NCI-H1436 (cell line): ENCODE measurements around the gene KREMEN2.
"Not testable (repeated sequence)": the region's sequence is repeated elsewhere in the genome, so short reads cannot be mapped to it uniquely, and the experiment has no call there.

ENCODE experiments used
- DNase-seq: peaks from one replicate; lab custom pipeline; 2025; lab: John Stamatoyannopoulos, UW

The KREMEN2 gene

DNA sequence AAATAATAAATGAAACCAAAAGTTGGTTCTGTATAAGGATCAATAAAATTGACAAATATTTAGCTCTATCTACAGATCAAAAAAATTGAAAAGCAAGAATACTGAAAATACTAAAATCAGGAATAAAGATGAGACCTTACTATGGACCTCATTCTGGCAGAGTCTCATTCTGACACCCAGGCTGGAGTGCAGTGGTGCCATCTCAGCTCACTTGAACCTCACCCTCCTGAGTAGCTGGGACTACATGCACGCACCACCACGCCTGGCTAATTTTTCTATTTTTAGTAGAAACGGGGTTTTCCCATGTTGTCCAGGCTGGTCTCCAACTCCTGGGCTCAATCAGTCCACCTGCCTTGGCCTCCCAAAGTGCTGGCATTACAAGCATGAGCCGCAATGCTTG, 22.0 kb upstream of the KREMEN2 start:
- DNase-seq = no peak

DNA sequence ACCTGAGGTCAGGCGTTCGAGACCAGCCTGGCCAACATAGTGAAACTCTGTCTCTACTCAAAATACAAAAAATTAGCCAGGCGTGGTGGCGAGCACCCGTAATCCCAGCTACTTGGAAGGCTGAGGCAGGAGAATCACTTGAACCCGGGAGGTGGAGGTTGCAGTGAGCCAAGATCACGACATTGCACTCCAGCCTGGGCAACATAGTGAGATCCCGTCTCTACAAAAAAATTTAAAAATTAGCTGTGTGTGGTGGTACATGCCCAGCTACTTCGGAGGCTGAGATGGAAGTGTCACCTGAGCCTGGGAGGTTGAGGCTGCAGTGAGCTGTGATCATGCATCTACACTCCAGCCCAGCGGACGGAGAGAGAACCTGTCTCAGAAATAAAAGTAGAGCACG, 20.4 kb upstream of the KREMEN2 start:
- not testable (repeated sequence) for DNase-seq

DNA sequence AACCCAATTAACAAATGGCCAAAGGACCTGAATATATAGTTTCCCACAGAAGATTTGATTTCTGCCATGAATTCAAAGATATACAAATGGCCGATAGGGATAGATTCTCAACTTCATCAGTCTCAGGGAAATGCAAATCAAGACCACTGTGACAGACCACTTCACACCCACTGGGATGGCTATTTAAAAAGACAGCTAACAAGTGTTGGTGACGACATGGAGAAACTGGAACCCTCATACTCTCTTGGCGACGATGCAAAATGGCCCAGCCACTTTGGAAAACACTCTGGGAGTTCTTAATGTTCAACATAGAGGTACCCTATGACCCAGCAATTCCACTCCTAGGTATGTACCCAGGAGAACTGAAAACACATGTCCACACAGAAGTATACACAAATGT, 17.4 kb upstream of the KREMEN2 start:
- no peak for DNase-seq

DNA sequence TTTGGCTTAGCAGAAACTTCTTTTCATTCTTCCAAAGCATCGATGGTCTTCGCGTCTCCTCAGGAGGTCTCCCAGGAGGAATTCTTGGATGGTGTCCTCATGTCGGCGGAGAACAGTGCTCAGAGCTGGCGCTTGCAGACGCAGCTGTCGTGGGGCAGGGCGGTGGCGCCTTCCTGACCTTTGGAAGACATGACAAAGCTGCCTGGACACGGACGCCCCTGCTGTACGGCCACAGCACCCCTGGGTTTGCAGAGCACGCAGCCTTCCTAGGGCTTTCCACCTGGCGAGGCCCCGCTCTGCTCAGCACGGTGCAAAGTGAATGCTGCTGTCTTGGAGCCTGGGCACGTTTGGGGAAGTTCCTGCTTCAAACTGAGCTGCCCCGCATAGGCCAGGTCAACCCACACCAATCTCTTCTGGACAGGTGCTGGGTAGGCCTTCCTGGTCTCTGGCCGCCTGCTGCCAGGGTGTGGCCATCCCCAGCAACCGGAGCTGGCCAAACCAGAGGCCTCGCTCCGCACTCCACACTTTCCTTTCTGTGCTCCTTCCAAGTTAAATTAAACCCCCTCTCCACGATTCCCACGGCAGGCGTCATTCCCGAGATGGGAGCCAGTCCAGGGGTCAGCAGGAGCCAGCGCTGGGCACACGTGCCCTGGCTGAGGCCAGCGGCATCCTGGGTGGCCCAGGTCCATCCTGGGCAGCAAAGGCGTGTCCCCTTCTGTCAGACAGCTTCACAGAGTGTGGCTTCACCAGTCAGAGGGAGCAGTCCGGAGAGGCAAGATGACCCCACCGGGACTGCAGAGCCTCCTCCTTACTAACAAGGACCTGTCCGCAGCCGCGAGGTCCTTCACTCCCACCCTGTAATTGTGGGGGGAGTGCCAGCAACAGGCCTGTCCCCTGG, 15.0 kb upstream of the KREMEN2 start:
- no peak for DNase-seq

DNA sequence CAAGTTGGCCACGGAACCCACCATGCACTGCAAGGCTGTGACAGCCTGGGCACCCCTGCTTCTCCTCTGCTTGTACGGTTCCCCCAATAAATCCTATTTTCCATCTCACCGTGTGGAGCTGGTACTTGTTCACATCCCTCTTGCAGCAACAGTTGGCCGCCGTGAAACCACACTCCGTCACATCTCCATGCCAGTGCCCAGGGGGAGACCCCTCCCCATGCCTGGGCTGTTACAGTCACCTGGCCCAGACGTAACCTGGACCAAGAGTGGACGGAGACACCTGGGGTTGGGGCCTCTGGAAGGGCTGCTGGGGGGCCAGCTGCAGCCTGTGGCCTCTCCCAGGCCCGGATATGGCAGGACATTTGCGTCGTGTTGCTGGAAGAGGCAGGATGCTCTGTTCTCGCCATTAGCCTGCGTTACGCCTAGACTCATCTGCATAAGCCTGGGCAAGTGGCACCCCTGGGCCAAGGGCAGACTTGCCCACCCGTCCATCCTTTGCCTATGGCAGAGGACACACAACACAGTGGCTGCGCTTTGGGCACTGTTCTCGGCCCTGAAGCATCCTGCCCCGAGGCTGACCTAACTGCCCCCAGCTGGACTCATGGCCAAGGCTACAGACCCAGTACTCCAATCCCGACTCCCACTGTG, 14.2 kb upstream of the KREMEN2 start:
- no peak for DNase-seq

DNA sequence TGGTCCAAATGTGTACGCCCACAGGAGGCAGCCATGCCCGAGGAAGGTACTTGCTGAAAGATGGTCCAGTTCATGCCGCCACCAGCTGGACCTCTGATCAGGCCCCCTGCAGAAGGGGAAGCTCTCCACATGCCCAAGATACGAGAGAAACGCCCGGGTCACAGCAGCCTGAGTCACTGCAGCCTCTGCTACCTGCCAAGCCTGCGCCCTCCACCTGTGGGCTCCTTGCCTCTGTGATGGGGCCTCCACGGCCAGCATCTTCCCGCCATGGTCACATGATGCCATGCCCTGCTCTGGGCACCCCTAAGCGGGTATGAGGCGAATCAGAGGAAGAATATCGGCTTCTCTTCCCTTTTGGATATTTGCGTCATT, 13.7 kb upstream of the KREMEN2 start:
- no peak for DNase-seq

DNA sequence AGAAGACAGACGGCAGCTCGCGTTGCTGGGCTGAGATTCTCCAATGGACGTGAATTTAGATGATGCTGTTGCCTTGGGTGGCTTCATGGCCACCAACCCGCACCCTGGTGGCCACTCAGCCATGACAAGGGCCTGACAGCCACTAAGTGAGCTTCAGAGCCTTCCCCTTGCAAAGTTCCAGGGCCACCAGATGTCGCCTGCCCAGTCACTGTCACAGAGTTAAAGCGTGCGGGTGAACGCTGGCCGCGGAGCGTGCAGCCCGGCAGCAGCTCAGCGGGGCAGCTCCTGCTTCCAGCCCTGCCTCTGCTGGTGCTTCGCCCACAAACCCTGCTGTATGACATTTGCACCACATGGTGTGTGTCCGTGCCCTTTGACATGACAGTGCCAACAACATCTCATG, 13.3 kb upstream of the KREMEN2 start:
- DNase-seq = no peak

DNA sequence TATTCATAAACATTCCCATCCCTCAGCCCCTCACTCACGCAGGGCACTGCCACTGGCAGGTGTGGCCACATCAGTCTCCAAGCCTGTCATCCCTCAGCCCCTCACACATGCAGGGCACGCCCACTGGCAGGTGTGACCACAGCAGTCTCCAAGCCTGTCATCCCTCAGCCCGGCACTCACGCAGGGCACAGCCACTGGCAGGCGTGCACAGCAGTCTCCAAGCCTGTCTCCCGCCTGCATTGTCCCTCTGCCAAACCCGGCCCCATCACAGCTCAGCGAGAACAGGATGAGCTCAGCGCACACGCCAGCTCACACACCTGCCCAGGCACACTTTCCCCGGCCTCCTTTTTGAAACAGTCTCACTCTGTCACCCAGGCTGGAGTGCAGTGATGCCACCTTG, 11.4 kb upstream of the KREMEN2 start:
- DNase-seq = peak; percentile 52

DNA sequence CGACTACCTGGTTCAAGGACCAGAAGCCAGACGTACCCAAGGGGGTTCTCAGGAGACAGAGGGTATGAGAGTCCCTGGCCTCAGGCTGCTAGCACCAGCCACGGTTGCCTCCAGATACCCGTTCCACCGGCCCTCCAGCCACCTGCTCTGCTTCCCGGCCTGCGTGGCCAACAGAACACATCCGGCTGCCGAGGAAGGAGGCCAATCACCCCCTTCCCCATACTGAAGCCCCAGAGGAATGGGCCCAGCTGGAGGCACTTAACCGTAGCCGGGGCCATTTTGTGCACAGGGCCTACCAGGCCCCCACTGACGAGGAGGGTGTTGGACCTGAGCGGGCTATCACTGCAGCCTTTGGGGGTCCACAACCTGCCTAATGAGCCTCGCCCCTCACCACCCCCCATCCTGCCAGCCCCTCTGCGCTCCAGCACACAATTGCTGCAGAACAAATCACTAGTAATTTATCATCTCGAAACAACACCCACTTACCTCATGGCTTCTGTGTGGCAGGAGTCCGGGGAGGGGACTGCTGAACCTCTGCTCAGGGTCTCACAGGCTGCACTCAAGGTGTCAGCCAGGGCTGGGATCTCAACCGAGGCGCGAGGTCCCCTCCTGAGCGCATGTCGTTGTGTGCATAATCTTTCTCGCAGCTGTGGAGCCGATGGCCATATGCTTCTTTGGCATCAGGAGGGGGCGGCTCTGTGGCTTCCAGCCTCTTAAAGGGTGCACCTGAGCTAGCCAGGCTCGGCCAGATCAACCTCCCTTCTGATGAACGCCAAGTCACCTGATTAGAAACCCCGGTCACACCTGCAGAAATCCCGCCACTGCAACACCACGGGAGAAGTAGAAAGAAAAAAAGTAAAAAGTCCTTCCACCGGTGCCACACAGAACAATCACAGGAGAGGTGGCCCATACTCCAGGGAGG, 10.1 kb upstream of the KREMEN2 start:
- DNase-seq = peak; percentile 21

DNA sequence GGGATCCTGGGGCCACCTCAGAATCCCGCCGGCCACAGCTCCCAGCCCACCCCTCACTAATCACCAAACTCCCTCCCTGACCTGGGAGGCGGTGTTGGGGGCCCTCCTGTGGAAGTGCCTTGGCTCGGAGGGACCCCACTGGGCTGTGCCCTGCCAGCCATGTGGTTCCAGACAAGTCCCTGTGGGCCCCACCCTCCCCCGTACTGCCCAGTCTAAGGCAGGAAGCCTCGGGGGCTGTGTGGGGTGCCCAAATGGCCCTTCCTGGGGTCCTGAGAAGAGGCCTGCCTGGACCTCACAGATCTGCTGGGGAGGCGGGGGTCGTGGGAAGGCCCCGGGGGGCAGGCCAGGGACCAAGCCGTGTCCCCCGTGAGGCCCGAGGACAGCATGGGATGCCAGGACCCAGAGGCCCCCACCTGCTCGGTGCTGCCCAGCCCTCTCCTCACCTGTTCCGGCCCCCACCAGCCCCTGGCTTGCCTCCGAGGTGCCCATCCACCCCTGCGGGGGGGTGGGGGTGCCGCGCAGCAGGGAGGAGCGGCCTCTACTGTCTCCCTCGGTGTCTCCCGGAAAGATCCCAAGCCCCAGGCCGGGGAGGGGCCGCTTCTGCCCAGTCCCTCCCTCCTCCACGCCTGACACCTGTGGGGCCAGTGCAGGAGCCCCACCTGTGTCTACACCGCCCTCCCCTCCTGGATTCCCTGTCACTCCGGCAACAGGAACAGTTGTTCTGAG, 9.3 kb upstream of the KREMEN2 start:
- DNase-seq = no peak

DNA sequence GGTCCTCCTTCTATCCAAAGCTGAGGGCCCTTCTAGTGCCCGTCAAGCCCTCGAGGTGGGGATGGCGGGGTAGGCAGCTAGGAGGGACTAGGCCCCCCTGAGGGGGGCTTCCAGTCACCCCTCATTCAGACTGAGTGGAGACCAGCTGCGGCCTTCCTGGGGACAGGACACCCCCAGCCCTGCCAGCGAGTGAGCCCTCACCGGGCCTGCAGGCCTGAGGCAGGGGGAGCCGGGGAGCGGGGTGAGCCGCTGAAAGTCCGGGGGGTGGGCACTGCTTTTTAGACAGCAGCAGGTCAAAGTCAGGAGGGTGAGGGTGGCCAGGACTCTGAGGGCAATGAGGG, 8.7 kb upstream of the KREMEN2 start:
- no peak for DNase-seq

DNA sequence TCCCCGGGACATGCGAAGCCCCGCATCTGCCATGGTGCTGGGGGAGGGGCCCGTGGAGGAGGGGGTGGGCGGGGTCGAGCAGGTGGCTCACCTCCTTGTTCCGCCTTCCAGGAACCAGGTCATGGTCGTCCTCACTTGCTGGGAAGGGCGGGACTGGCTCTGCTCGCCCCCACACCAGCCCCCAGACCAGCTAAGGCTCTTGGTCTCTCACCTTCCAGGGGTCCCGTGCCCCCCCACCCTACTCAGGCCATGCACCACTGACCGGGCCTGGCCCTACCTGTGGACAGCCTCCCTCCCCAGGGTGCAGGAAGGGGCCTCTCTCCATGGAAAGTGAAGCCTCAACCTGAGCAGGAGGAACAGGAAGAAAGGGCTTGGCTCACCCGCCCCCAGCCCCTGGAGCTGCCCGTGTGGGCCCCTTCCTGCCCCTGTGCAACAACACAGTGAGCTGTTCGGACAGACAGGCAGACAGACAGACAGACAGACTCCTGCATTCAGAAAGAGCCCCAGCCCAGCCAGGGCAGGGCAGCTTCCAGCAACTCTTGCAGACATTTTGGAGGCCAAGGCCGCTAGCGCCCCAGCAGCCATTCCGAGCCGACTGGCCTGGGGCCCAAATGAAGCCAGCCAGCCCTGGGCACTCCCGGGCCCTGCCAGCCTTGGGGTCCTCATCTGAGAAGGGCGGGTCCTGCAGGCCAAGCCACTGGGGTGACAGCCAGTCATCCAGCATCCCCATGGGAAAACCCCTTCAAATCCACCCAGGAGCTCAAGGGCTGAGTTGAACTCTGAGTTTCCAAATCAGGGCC, 8.1 kb upstream of the KREMEN2 start:
- DNase-seq = no peak

DNA sequence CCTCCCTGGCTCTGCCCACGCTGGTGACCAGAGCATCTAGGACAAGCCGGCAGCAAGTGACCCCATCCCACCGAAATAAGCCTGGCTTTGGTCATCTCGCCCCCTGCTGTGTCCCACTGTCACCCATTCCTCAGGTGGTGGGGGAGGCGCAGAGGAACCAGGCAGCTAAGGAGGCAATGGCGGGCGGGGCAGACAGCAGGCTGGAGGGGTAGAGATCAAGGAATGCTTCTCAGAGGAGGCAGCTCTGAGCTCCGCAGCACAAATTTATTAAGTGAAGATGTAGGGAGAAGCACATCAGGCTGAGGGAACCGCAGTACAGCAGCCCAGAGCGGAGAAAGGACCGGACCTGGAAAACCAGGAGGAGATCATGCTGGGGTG, 7.5 kb upstream of the KREMEN2 start:
- no peak for DNase-seq

DNA sequence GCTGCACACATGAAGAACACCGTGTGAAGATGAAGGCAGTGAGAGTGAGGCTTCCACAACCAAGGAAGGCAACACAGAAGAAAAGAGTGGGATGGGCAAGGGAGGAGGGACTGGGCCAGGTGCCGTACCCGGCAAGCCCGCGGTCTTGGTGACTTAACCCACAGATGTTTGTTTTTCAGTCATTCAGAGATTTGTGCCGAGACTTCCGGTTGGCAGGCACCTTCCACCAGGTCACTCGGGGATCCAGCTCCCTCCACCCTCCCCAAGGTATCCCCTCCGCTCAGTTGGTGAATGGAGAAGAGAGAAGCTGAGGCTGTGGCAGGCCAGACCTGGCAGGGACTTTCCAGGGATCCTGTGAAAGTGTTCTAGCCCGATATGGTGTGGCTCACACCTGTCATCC, 4.9 kb upstream of the KREMEN2 start:
- DNase-seq = no peak

DNA sequence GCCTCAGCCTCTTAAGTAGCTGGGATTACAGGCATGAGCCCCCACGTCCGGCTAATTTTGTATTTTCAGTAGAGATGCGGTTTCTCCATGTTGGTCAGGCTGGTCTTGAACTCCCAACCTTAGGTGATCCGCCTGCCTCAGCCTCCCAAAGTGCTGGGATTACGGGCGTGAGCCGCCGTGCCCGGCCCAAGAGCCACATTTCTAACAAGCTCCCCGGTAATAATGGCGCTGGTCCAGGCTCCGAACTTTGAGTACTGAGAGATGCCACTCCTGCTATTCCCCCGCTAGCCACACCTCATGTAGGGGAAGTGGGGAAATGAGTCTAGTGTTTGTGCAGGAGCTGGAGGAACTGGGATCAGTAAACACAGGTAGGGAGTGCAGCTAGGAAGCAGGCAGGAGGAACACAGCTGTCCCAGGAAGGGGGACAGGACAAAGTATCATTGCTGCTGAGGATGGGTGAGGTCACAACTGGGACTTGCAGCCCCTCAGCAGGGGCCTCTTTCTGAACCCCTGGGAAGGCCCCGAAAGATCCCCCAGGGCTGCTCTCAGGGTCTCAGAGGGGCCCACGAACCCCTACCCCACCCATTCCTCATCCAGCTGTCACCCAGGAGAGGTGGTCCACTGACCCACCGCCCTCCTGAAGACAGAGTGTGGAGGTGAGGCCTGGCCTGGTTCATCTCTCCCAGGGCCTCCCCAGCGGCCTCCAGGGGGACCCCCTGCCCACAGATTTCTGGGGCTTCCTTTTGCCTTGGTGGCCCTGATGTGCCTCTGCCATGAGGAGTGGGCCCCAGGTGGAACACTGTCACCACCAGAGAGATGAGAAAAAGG, 3.7 kb upstream of the KREMEN2 start:
- DNase-seq = no peak

DNA sequence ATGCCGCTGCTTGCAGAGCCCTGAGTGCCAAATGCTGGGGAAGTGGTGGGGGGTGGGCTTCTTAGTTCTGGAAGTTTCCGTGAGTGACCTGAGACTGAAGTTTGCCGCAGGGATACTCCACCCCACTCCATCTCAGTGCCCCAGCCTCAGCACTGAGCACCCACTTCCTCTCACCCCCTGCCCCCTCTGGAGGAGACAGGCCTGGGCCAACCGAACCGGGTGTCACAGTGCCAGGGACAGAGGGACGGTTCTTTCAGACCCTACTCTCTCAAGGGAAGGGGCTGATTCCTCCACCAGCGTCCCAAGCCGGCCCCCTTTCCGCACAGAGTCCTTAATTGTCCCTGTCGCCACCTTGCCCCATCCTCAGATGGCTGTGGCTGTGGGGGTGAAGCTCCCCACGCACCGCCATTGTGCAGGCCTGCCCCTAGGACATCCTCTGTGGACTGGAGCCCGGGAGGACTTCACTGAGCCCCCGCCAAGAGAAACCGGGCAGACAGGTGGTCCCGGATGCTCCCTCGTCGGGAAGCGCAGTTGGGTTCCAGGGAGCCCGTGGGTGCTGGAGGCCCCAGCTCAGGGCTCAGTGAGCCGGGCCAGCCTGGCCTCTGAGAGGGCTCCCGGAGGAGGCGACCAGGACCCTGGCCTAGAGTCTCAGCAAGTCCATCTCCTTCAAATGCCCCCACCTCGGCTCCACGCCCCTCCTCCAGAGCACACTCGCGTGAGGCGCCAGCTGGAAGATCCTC, 1.6 kb upstream of the KREMEN2 start:
- DNase-seq = no peak

DNA sequence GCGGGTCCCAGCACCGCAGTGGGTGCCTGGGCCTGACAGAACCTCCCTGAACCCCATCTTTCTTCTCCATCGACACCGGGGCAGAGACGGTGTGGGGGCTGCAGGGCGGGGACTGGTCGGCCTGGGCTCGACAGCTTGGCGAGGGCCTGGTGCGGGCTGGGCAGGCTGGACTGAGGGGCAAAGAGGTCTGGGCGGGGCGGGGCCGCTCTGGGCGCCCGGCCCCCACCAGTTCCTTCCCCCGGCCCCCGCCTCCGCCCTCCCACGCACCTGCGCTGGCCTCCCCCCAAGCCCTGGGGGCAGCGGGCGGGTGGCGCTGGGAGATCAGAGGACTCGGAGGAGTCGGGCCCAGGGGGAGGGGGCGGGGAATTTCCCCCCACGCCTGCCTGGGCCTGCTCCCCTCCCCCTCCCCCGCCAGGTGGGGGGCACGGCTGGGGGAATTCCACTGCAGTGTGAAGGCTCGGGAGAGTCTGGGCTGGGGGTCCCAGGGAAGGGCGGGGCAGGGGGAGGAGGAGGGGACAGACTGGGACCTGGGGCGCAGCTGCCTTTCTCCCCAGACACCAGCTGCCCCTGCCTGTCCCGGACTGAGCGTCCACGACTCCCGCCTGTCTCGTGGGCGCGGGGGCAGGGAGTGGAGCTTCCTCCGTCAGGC, 877 bp upstream of the KREMEN2 start:
- no peak for DNase-seq

DNA sequence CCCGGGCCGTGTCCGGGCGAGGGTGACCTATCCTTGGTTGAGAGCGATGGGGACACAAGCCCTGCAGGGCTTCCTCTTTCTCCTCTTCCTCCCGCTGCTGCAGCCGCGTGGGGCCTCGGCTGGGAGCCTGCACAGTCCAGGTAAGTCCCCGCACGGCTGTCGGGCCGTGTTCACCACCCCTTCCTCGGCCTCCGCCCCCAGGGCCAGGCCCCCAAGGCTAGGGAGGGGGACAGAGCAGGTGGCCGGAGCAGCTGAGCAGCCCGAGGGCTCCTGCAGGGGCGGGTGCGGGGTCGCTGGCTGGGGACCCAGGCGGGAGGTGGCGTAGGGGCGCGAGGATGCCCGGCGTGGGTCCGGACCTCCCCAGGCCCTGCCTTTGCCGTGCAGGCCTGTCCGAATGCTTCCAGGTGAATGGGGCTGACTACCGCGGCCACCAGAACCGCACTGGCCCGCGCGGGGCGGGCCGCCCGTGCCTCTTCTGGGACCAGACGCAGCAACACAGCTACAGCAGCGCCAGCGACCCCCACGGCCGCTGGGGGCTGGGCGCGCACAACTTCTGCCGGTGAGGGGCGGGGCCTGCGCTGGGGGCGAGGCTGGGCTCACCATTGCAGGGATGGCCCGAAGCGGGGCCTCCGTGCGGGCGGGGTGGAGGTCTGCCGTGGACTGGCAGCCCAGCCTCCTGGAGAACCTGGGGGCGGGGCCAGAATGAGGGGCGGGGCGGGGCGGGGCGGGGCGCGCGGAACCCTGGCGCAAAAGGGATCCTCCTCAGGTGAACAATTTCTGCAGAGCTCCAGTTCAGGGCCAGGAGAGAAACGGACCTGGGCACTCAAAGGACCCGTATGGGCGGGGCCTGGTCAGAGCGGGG, 631 bp downstream of the KREMEN2 start:
- DNase-seq = peak; percentile 77
